ENCODE data around the gene BCL2L15. TPM values are rescaled to one million over a fixed set of nuclear protein-coding genes. Genes with fewer than 3 reads are reported as not detected.
"Not testable (repeated sequence)": the region's sequence is repeated elsewhere in the genome, so short reads cannot be mapped to it uniquely, and the experiment has no call there.

Gene BCL2L15
- total and polyA plus RNA-seq, 2 of the 13 experiments (the other 11 are each of a cell fraction or from before 2014, with no cell fraction given), result 0.03 to 0.27 TPM

DNA sequence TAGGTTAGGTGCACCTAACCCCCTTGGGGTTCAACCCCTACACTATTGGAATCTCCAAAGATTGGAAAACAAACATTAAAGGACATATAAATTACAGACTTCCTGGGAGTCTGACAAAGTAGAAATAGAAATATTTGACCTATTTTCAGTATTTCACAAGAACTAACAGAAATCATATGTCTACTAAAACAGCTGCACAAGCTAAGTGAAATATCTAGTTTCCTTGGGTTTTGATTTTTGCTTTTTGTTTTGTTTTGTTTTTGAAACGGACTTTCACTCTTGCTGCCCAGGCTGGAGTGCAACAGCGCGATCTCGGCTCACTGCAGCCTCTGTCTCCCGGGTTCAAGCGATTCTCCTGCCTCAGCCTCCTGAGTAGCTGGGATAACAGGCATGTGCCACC is 34.7 kb downstream of the BCL2L15 start:
- H4K20me1 ChIP-seq (ENCODE audit: insufficient read depth, low read length); ATAC-seq; H3K9ac ChIP-seq (ENCODE audit: insufficient read depth, low read depth, low read length); BruUV-seq (replicated peaks); H3K27ac ChIP-seq (ENCODE audit: extremely low read length, insufficient read depth, low read length); H3K9me3 ChIP-seq (ENCODE audit: low read length); intact Hi-C loops (cut with micrococcal nuclease; ENCODE audit: unreplicated experiment); CTCF ChIA-PET (ENCODE audit: low intra/inter-chr PET ratio, low total read pairs); in situ Hi-C loops (cut with HindIII; ENCODE audit: extremely low pct_ligation_motif_present, low pct_unique_long_range_greater_than_20kb); H3K4me2 ChIP-seq (ENCODE audit: low read depth, low read length); H3K79me2 ChIP-seq (ENCODE audit: insufficient read depth, low read length); FAIRE-seq; H3K4me3 ChIP-seq (replicated peaks in 1 of 3; ENCODE audit: insufficient read depth in 1 of 3, low read depth in 2 of 3, low read length in 3 of 3); H2AFZ ChIP-seq (ENCODE audit: low read length); DNase-seq (ENCODE audit: low spot score); POLR2A ChIA-PET; H3K36me3 ChIP-seq (replicated peaks in 1 of 2; ENCODE audit: control insufficient read depth in 1 of 2, insufficient read depth in 2 of 2, low read length in 2 of 2); H3K27me3 ChIP-seq (ENCODE audit: control insufficient read depth in 1 of 2, insufficient read depth in 2 of 2, low read length in 2 of 2): not testable (repeated sequence)
- peaks cover 14% of the 10 kb centered on the region for H3K4me1 ChIP-seq (ENCODE audit: insufficient read depth, low read length)
- 74% methylated on average over 6 of the region's 6 CpGs for WGBS (ENCODE audit: low lambda C conversion rate)

DNA sequence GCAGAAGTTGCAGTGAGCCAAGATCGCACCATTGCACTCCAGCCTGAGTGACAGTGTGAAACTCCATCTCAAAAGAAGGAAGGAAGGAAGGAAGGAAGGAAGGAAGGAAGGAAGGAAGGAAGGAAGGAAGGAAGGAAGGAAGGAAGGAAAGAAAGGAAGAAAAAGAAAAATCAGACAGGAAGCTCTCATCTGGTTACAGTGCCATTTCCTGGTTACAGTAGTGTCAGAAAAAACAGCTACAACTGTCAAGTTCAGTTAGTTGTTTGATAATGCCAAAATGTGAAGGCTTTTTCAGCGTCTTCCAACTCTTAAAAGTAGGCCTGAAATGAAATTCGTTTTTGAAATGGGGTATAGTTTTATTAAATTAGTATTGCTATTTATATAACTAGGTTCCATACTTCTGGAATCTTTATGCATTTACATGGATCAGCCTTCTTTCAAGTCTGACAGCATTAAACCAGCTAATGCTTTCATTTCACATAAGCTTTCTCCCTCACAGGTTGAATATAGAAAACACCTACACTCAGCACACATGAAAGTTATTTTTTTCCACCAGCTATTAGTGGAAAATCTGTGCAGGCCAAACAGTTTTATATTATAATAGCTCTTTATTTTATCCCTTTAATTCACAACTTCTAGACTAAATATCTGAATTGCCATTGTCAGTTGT is 37.1 kb downstream of the BCL2L15 start:
- TF ChIP-seq TAF1 (CRISPR knock-in tag; IDR thresholded peaks at IDR 0.05) (no peak), DMAP1 (CRISPR knock-in tag; IDR thresholded peaks at IDR 0.05) (no peak), ZNF549 (CRISPR knock-in tag; IDR thresholded peaks at IDR 0.05) (no peak), MTF1 (CRISPR knock-in tag; IDR thresholded peaks at IDR 0.05) (no peak)
- no peaks in the 10 kb centered on the region for H3K4me1 ChIP-seq (ENCODE audit: insufficient read depth, low read length)
- CTCF ChIA-PET (ENCODE audit: low intra/inter-chr PET ratio, low total read pairs), result no interaction called here
- intact Hi-C loops (cut with micrococcal nuclease; ENCODE audit: unreplicated experiment) (no loop called here), in situ Hi-C loops (cut with HindIII; ENCODE audit: extremely low pct_ligation_motif_present, low pct_unique_long_range_greater_than_20kb) (no loop called here)
- no peak overlapping the region for H3K4me2 ChIP-seq (ENCODE audit: low read depth, low read length)
- BruUV-seq (replicated peaks), result no TSS peak
- no peaks in the 10 kb centered on the region for H3K27me3 ChIP-seq (ENCODE audit: control insufficient read depth in 1 of 2, insufficient read depth in 2 of 2, low read length in 2 of 2)
- WGBS (ENCODE audit: low lambda C conversion rate), result 32% methylated on average over 3 of the region's 3 CpGs
- no peaks in the 10 kb centered on the region for H4K20me1 ChIP-seq (ENCODE audit: insufficient read depth, low read length)
- no peak for DNase-seq (ENCODE audit: low spot score)
- no peak for ATAC-seq
- H3K79me2 ChIP-seq (ENCODE audit: insufficient read depth, low read length), result no peaks in the 10 kb centered on the region
- H3K36me3 ChIP-seq (replicated peaks in 1 of 2; ENCODE audit: control insufficient read depth in 1 of 2, insufficient read depth in 2 of 2, low read length in 2 of 2), result no peaks in the 10 kb centered on the region
- H3K9ac ChIP-seq (ENCODE audit: insufficient read depth, low read depth, low read length), result no peak overlapping the region
- no peak for FAIRE-seq
- H3K4me3 ChIP-seq (replicated peaks in 1 of 3; ENCODE audit: insufficient read depth in 1 of 3, low read depth in 2 of 3, low read length in 3 of 3), result no peak overlapping the region
- no peaks in the 10 kb centered on the region for H3K9me3 ChIP-seq (ENCODE audit: low read length)
- H3K27ac ChIP-seq (ENCODE audit: extremely low read length, insufficient read depth, low read length), result no peak overlapping the region
- no peak overlapping the region for H2AFZ ChIP-seq (ENCODE audit: low read length)
- POLR2A ChIA-PET, result no interaction called here

All from HepG2 (cell line).